OCI-LY1 (cell line): ENCODE data around the gene ZYG11B.

ENCODE experiments used
- H2AFZ ChIP-seq: fragments of 200-600 bp; sonication (generic), shearing (Covaris generic); 2 replicates; pipeline ENCODE4 v1.6.0; 2014; ENCODE audit warnings: antibody characterized with exemption, mild to moderate bottlenecking, low read length
- H3F3A ChIP-seq: fragments of 200-600 bp; sonication (generic), shearing (Covaris generic); 2 replicates; pipeline ENCODE4 v1.6.0; 2014; ENCODE audit warnings: mild to moderate bottlenecking, antibody characterized with exemption, low read length, moderate library complexity; ENCODE audit not compliant: insufficient read depth
- H3K27ac ChIP-seq: fragments of 200-600 bp; sonication (generic); 2 replicates; pipeline ENCODE4 v1.5.1; 2014; ENCODE audit warnings: low read length, mixed run types, mild to moderate bottlenecking, low read depth; ENCODE audit not compliant: poor library complexity, severe bottlenecking
- H3K27me3 ChIP-seq: fragments of 200-600 bp; sonication (generic); 2 replicates; pipeline ENCODE4 v1.6.0; 2014; ENCODE audit warnings: antibody characterized with exemption, mild to moderate bottlenecking, low read length, moderate library complexity; ENCODE audit not compliant: insufficient read depth
- H3K36me3 ChIP-seq: fragments of 200-600 bp; sonication (generic); 2 replicates; pipeline ENCODE4 v1.6.1; 2014; ENCODE audit warnings: mild to moderate bottlenecking, antibody characterized with exemption, low read length, moderate library complexity, mixed read lengths; ENCODE audit not compliant: insufficient read depth
- H3K4me1 ChIP-seq: fragments of 200-600 bp; sonication (generic); 2 replicates; pipeline ENCODE4 v1.5.1; 2014; ENCODE audit warnings: mild to moderate bottlenecking, low read length, moderate library complexity; ENCODE audit not compliant: insufficient read depth, severe bottlenecking
- H3K4me2 ChIP-seq: fragments of 200-600 bp; sonication (generic), shearing (Covaris generic); 2 replicates; pipeline ENCODE4 v1.6.1; 2014; ENCODE audit warnings: low read length
- H3K4me3 ChIP-seq: fragments of 200-600 bp; sonication (generic); 2 replicates; pipeline ENCODE4 v1.5.1; 2014; ENCODE audit warnings: low read length, low read depth, mild to moderate bottlenecking, mixed read lengths; ENCODE audit not compliant: poor library complexity, severe bottlenecking
- H3K79me2 ChIP-seq: fragments of 200-600 bp; shearing (Covaris generic); 2 replicates; pipeline ENCODE4 v1.6.1; 2016; ENCODE audit warnings: mixed run types, low read length, mixed read lengths; ENCODE audit not compliant: insufficient read depth
- H3K9ac ChIP-seq: fragments of 200-600 bp; sonication (generic), shearing (Covaris generic); 2 replicates; pipeline ENCODE4 v1.6.1; 2014; ENCODE audit warnings: mild to moderate bottlenecking, low read length, mixed read lengths
- H3K9me2 ChIP-seq: fragments of 200-600 bp; sonication (generic), shearing (Covaris generic); 2 replicates; pipeline ENCODE4 v1.6.1; 2014; ENCODE audit warnings: low read depth, mild to moderate bottlenecking, low read length, mixed read lengths
- H3K9me3 ChIP-seq: fragments of 200-600 bp; shearing (Covaris generic); 2 replicates; pipeline ENCODE4 v1.6.1; 2014; ENCODE audit warnings: low read length, mixed read lengths
- H4K20me1 ChIP-seq: fragments of 200-600 bp; sonication (generic), shearing (Covaris generic); 2 replicates; pipeline ENCODE4 v1.6.0; 2016; ENCODE audit warnings: mild to moderate bottlenecking, low read length; ENCODE audit not compliant: insufficient read depth
- CTCF ChIP-seq: fragments of 200-600 bp; sonication (generic), shearing (Covaris generic); IDR thresholded peaks from 2 replicates; pipeline ENCODE4 v1.5.1; 2017; ENCODE audit warnings: mild to moderate bottlenecking, antibody characterized with exemption, low read length, moderate library complexity, mixed read lengths
- EZH2 ChIP-seq: fragments of 200-600 bp; sonication (generic), shearing (Covaris generic); IDR thresholded peaks from 2 replicates; pipeline ENCODE4 v1.8.0; 2017; ENCODE audit warnings: borderline replicate concordance, mixed run types, mild to moderate bottlenecking, antibody characterized with exemption, low read length, moderate library complexity, mixed read lengths

Gene ZYG11B

GRCh38 chr1:52852854-52853253 lies 126.6 kb downstream of the ZYG11B start:
- H3K27ac ChIP-seq, result no peak overlapping the region

DNA sequence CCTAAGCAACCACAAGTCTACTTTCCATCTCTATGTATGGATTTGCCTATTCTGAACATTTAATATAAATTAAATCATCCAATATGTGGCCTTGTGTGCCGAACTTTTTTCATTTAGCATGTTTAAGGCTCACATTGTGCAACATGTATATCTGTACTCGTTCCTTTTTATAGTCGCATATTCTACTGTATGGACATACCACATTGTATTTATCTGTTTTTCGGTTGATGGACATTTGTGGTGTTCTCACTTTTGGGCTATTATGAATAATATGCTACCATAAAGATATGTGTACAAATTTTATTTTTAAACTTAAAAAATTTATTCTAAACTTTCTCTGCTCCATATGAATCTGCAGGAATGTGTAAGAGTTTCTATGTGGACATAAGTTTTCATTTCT lies 129.3 kb downstream of the ZYG11B start:
- Histone ChIP-seq H3F3A (no peaks in the 10 kb centered on the region), H3K9ac (no peak overlapping the region), H3K27ac (no peak overlapping the region), H4K20me1 (no peaks in the 10 kb centered on the region), H3K4me1 (no peaks in the 10 kb centered on the region), H3K9me2 (no peaks in the 10 kb centered on the region), H3K79me2 (peaks cover 9% of the 10 kb centered on the region; the same call in 1 of the 2 replicates), H3K27me3 (no peaks in the 10 kb centered on the region), H3K36me3 (peaks cover 20% of the 10 kb centered on the region), H2AFZ (no peak overlapping the region), H3K4me2 (no peak overlapping the region), H3K9me3 (no peaks in the 10 kb centered on the region), H3K4me3 (no peak overlapping the region)
- no peak for TF ChIP-seq CTCF
- no peak for TF ChIP-seq EZH2

More at GRCh38 chr1:52852854-52853253, 126.6 kb downstream of the ZYG11B start:
- Histone ChIP-seq H3K9me3 (no peaks in the 10 kb centered on the region), H3F3A (no peaks in the 10 kb centered on the region), H3K79me2 (peaks cover 23% of the 10 kb centered on the region; the same call in 1 of the 2 replicates), H3K36me3 (peaks cover 20% of the 10 kb centered on the region), H3K4me1 (no peaks in the 10 kb centered on the region), H3K4me3 (no peak overlapping the region), H4K20me1 (no peaks in the 10 kb centered on the region), H3K4me2 (no peak overlapping the region), H3K9ac (no peak overlapping the region), H3K27me3 (no peaks in the 10 kb centered on the region), H3K9me2 (no peaks in the 10 kb centered on the region), H2AFZ (no peak overlapping the region)
- TF ChIP-seq CTCF (no peak), EZH2 (no peak)

DNA sequence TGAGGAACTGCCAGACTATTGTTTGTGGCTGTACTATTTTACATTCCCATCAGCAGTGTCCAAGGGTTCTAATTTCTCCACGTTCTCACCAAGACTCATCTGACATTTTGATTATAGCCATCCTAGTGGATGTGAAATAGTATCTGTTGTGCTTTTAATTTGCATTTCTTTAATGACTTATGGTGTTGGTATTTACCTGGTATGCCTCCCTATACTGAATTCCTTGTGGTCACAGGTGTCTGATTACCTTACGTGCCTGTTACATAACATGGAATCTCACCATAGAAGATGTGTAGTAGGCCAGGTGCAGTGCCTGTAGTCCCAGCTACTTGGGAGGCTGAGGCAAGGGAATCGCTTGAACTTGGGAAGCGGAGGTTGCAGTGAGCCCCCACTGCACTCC lies 129.8 kb downstream of the ZYG11B start:
- H3K36me3 ChIP-seq, result peaks cover 20% of the 10 kb centered on the region
- no peaks in the 10 kb centered on the region for H3F3A ChIP-seq
- H4K20me1 ChIP-seq, result no peaks in the 10 kb centered on the region
- H3K9me2 ChIP-seq, result no peaks in the 10 kb centered on the region
- no peaks in the 10 kb centered on the region for H3K4me1 ChIP-seq
- no peak overlapping the region for H2AFZ ChIP-seq
- no peaks in the 10 kb centered on the region for H3K9me3 ChIP-seq
- no peak overlapping the region for H3K4me2 ChIP-seq
- H3K9ac ChIP-seq, result no peak overlapping the region
- H3K4me3 ChIP-seq, result no peak overlapping the region
- H3K79me2 ChIP-seq, result peaks cover 4% of the 10 kb centered on the region; the same call in 1 of the 2 replicates
- no peak overlapping the region for H3K27ac ChIP-seq
- H3K27me3 ChIP-seq, result no peaks in the 10 kb centered on the region
- TF ChIP-seq EZH2, result no peak
- no peak for TF ChIP-seq CTCF
